Neural progenitor cell (in vitro differentiated cells): ENCODE data around the gene FGD6. TPM values are rescaled to one million over a fixed set of nuclear protein-coding genes. Genes with fewer than 3 reads are reported as not detected.

Experiments used
- DNase-seq: peaks from one replicate; pipeline ENCODE4 v3.0.0-alpha.2; 2016; ENCODE audit warnings: low spot score
- H2AFZ ChIP-seq: fragments of 200-600 bp; sonication (generic); replicated peaks from 2 replicates; pipeline ENCODE4 v1.6.1; 2016; ENCODE audit warnings: antibody characterized with exemption
- H3F3A ChIP-seq: fragments of 200-600 bp; sonication (generic); 2 replicates; pipeline ENCODE4 v1.6.1; 2016; ENCODE audit warnings: antibody characterized with exemption, low read depth
- H3K27ac ChIP-seq: fragments of 200-600 bp; sonication (generic); 2 replicates; pipeline ENCODE4 v1.5.1; 2016; ENCODE audit warnings: mild to moderate bottlenecking
- H3K27me3 ChIP-seq: fragments of 200-600 bp; sonication (generic); 2 replicates; pipeline ENCODE4 v1.6.1; 2016; ENCODE audit warnings: mild to moderate bottlenecking, moderate library complexity
- H3K36me3 ChIP-seq: fragments of 200-600 bp; sonication (generic); 2 replicates; pipeline ENCODE4 v1.5.1; 2016
- H3K4me1 ChIP-seq: fragments of 200-600 bp; sonication (generic); 2 replicates; pipeline ENCODE4 v1.6.1; 2016; ENCODE audit warnings: mixed run types
- H3K4me2 ChIP-seq: fragments of 200-600 bp; sonication (generic); 2 replicates; pipeline ENCODE4 v1.6.1; 2016
- H3K4me3 ChIP-seq: fragments of 200-600 bp; sonication (generic); 2 replicates; pipeline ENCODE4 v1.5.1; 2016
- H3K79me2 ChIP-seq: fragments of 200-600 bp; sonication (generic); 2 replicates; pipeline ENCODE4 v1.6.1; 2016; ENCODE audit warnings: low read depth
- H3K9ac ChIP-seq: fragments of 200-600 bp; sonication (generic); 2 replicates; pipeline ENCODE4 v1.6.1; 2016
- H3K9me3 ChIP-seq: fragments of 200-600 bp; sonication (generic); 2 replicates; pipeline ENCODE4 v1.5.1; 2016; ENCODE audit warnings: low read depth
- H4K20me1 ChIP-seq: fragments of 200-600 bp; sonication (generic); 2 replicates; pipeline ENCODE4 v1.6.1; 2016; ENCODE audit warnings: low read depth
- H3K27ac Mint-ChIP-seq: 3 replicates; pipeline ENCODE4 v1.8.0; 2021; ENCODE audit warnings: mixed read lengths
- H3K27me3 Mint-ChIP-seq: 2 replicates; pipeline ENCODE4 v1.8.0; 2022; ENCODE audit warnings: low read depth, mild to moderate bottlenecking, inconsistent platforms, moderate library complexity, mixed read lengths; ENCODE audit not compliant: insufficient read depth
- H3K36me3 Mint-ChIP-seq: 3 replicates; pipeline ENCODE4 v1.8.0; 2021; ENCODE audit warnings: mixed read lengths
- H3K4me1 Mint-ChIP-seq: 3 replicates; pipeline ENCODE4 v1.8.0; 2021; ENCODE audit warnings: mixed read lengths
- H3K4me3 Mint-ChIP-seq: 3 replicates; pipeline ENCODE4 v1.8.0; 2021; ENCODE audit warnings: mild to moderate bottlenecking, moderate library complexity, mixed read lengths
- H3K9me3 Mint-ChIP-seq: 3 replicates; pipeline ENCODE4 v1.8.0; 2020; ENCODE audit warnings: mixed read lengths
- CTCF ChIP-seq: fragments of 200-600 bp; sonication (generic); IDR thresholded peaks from 2 replicates; pipeline ENCODE4 v1.5.1; 2017; ENCODE audit warnings: antibody characterized with exemption, mild to moderate bottlenecking
- EZH2 ChIP-seq: fragments of 200-600 bp; sonication (generic); IDR thresholded peaks from 2 replicates; pipeline ENCODE4 v1.6.1; 2017; ENCODE audit warnings: antibody characterized with exemption, mild to moderate bottlenecking, moderate library complexity
- EZH2phosphoT487 ChIP-seq: fragments of 200-600 bp; sonication (generic); IDR thresholded peaks from 2 replicates; pipeline ENCODE4 v1.6.1; 2017; ENCODE audit warnings: antibody characterized with exemption
- total RNA-seq: library from RNA; depleted of rRNA; stranded (reverse); fragments of >200 nt; gene quantifications from 2 replicates; pipeline ENCODE4 v1.2.3, GENCODE V29; 2015; ENCODE audit warnings: low replicate concordance

Gene FGD6
- total RNA-seq, 1 donor from 2014 or later = 32.0 TPM

- H3K9me3 ChIP-seq = peaks cover 3% of the 10 kb centered on the region
- no peak overlapping the region for H3K9ac ChIP-seq
- no peak for TF ChIP-seq EZH2
- no peak for TF ChIP-seq EZH2phosphoT487
- no peak for TF ChIP-seq CTCF
- H3K27me3 ChIP-seq = no peaks in the 10 kb centered on the region
- H3K27ac ChIP-seq = peak overlapping the region; percentile 11
- H3K4me3 ChIP-seq = no peak overlapping the region
- H3K4me1 ChIP-seq = peaks cover 9% of the 10 kb centered on the region
- Mint-ChIP-seq H3K4me1 (peaks cover 6% of the 10 kb centered on the region), H3K9me3 (peaks cover 4% of the 10 kb centered on the region), H3K27ac (no peak overlapping the region), H3K36me3 (peaks cover 19% of the 10 kb centered on the region), H3K4me3 (no peak overlapping the region), H3K27me3 (no peaks in the 10 kb centered on the region)
- peaks cover 11% of the 10 kb centered on the region for H3K36me3 ChIP-seq
- H3K4me2 ChIP-seq = no peak overlapping the region
- H3F3A ChIP-seq = peaks cover 13% of the 10 kb centered on the region
- DNase-seq = no peak
- peaks cover 94% of the 10 kb centered on the region for H3K79me2 ChIP-seq
- no peak overlapping the region for H2AFZ ChIP-seq
- H4K20me1 ChIP-seq = peaks cover 57% of the 10 kb centered on the region
Measured at GRCh38 chr12:95230313-95230712, 13.0 kb upstream of the FGD6 start.

GRCh38 chr12:95229636-95230035 is 12.4 kb upstream of the FGD6 start:
- no peak overlapping the region for H3K27ac Mint-ChIP-seq
- Histone ChIP-seq H3K27me3 (no peaks in the 10 kb centered on the region), H3K9ac (no peak overlapping the region), H4K20me1 (peaks cover 63% of the 10 kb centered on the region), H3K79me2 (peaks cover 100% of the 10 kb centered on the region), H3K36me3 (peaks cover 11% of the 10 kb centered on the region), H3K4me2 (no peak overlapping the region), H3K27ac (peak overlapping the region; percentile 8), H3K9me3 (peaks cover 3% of the 10 kb centered on the region), H2AFZ (no peak overlapping the region), H3F3A (peaks cover 13% of the 10 kb centered on the region), H3K4me1 (peaks cover 9% of the 10 kb centered on the region), H3K4me3 (no peak overlapping the region)
- no peaks in the 10 kb centered on the region for H3K27me3 Mint-ChIP-seq
- H3K9me3 Mint-ChIP-seq = peaks cover 4% of the 10 kb centered on the region
- H3K4me3 Mint-ChIP-seq = no peak overlapping the region
- DNase-seq = no peak
- peaks cover 6% of the 10 kb centered on the region for H3K4me1 Mint-ChIP-seq
- TF ChIP-seq EZH2 (no peak), CTCF (no peak)
- H3K36me3 Mint-ChIP-seq = peaks cover 22% of the 10 kb centered on the region

GRCh38 chr12:95228617-95229016 is 11.3 kb upstream of the FGD6 start:
- no peak for DNase-seq
- Histone ChIP-seq H3K9ac (no peak overlapping the region), H3K4me1 (peaks cover 9% of the 10 kb centered on the region), H4K20me1 (peaks cover 73% of the 10 kb centered on the region), H3K4me3 (no peak overlapping the region), H3K36me3 (peaks cover 3% of the 10 kb centered on the region), H3K4me2 (no peak overlapping the region), H3K27me3 (no peaks in the 10 kb centered on the region), H3K9me3 (no peaks in the 10 kb centered on the region), H2AFZ (no peak overlapping the region), H3K27ac (no peak overlapping the region), H3K79me2 (peaks cover 100% of the 10 kb centered on the region), H3F3A (peaks cover 13% of the 10 kb centered on the region)
- Mint-ChIP-seq H3K4me3 (no peak overlapping the region), H3K27me3 (no peaks in the 10 kb centered on the region), H3K27ac (no peak overlapping the region), H3K9me3 (peaks cover 3% of the 10 kb centered on the region), H3K36me3 (peaks cover 21% of the 10 kb centered on the region), H3K4me1 (peaks cover 6% of the 10 kb centered on the region)
- TF ChIP-seq EZH2phosphoT487 = no peak
- no peak for TF ChIP-seq EZH2
- TF ChIP-seq CTCF = no peak
